Endothelial cell of umbilical vein (primary cell): ENCODE results near the gene UROC1.

ENCODE experiments used
- MAX ChIP-seq: IDR thresholded peaks from 2 replicates; pipeline ENCODE4 v1.6.1; 2011; ENCODE audit not compliant: insufficient read depth, insufficient read length
- POLR2A ChIP-seq: IDR thresholded peaks from 2 replicates; pipeline ENCODE4 v1.6.1; 2012; ENCODE audit warnings: low read depth, mild to moderate bottlenecking, control low read depth, low read length
- POLR2AphosphoS5 ChIP-seq: IDR thresholded peaks from 2 replicates; pipeline ENCODE4 v1.6.1; 2012; ENCODE audit warnings: low read depth, mild to moderate bottlenecking, control low read depth, low read length, moderate library complexity; ENCODE audit not compliant: insufficient read depth
- TF ChIP-seq, protein P1 (sequence below), 2 donors: IDR thresholded peaks; 1 replicate in 1 of 2; 2 replicates in 1 of 2; pipeline ENCODE4 v1.5.1; 2011; ENCODE audit warnings: low read length in 2 of 2, mild to moderate bottlenecking in 2 of 2, moderate library complexity in 2 of 2, control low read depth in 1 of 2, inconsistent platforms in 1 of 2, low read depth in 1 of 2; ENCODE audit not compliant: insufficient read depth in 1 of 2; ENCODE audit errors: extremely low read depth in 1 of 2

DNA sequence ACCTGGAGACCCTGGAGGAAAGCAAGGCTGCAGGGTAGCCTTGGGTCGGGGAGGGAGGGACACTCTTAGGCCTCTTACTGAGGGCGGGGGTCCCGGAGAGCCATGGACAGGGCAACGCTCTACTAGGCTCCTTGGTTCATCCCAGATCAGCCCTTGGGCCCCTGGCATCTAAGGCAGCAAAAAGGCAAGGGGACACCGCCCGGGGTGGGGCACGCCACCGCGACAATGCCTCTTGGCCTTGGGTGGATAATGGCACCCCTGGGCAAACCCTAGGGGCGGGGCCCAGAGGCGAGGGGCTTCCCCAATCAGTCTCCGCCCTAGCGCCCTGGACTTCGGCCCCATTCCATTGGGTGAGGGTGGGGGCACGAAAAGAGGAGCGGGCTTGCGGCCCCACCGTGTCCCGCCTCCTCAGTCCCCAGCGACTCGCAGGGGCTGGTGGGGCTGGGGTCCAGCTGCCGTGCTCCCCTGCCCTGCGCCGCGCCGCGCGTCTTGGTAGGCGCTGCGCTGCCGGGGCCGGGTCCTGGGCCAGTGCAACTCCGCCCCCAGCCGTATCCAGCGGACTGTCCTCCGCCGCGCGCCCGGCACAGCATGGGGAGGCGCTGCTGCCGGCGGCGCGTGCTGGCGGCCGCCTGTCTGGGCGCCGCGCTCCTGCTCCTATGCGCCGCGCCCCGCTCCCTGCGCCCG lies 6.3 kb upstream of the UROC1 start, which contains the start of gene CHST13:
- TF ChIP-seq, protein P1, sequence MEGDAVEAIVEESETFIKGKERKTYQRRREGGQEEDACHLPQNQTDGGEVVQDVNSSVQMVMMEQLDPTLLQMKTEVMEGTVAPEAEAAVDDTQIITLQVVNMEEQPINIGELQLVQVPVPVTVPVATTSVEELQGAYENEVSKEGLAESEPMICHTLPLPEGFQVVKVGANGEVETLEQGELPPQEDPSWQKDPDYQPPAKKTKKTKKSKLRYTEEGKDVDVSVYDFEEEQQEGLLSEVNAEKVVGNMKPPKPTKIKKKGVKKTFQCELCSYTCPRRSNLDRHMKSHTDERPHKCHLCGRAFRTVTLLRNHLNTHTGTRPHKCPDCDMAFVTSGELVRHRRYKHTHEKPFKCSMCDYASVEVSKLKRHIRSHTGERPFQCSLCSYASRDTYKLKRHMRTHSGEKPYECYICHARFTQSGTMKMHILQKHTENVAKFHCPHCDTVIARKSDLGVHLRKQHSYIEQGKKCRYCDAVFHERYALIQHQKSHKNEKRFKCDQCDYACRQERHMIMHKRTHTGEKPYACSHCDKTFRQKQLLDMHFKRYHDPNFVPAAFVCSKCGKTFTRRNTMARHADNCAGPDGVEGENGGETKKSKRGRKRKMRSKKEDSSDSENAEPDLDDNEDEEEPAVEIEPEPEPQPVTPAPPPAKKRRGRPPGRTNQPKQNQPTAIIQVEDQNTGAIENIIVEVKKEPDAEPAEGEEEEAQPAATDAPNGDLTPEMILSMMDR (IDR thresholded peaks at IDR 0.05; ENCODE audit: extremely low read depth in 1 of 2, insufficient read depth in 1 of 2, low read depth in 1 of 2, low read length in 2 of 2) = no peak
- TF ChIP-seq POLR2AphosphoS5 (no peak), POLR2A (no peak), MAX (no peak)
